Measurements from ENCODE around the gene CBFA2T3.
"Not testable (repeated sequence)": the region's sequence is repeated elsewhere in the genome, so short reads cannot be mapped to it uniquely, and the experiment has no call there.

The CBFA2T3 gene

GRCh38 chr16:89010210-89010925, 33.4 kb upstream of the CBFA2T3 start:
- no peak for DNase-seq (ENCODE audit: low spot score)
- no peak for TF ChIP-seq CTCF (IDR thresholded peaks at IDR 0.05; ENCODE audit: extremely low read depth, missing control alignments)

- TF ChIP-seq CTCF (IDR thresholded peaks at IDR 0.05; ENCODE audit: extremely low read depth, missing control alignments): no peak
- DNase-seq (ENCODE audit: low spot score): no peak
These were observed 32.6 kb upstream of the CBFA2T3 start for GRCh38 chr16:89009343-89010209.

GRCh38 chr16:89008796-89009195, 31.8 kb upstream of the CBFA2T3 start:
- DNase-seq (ENCODE audit: low spot score): not testable (repeated sequence)

- TF ChIP-seq CTCF (IDR thresholded peaks at IDR 0.05; ENCODE audit: extremely low read depth, missing control alignments): no peak
- DNase-seq (ENCODE audit: low spot score): no peak
These were observed 30.6 kb upstream of the CBFA2T3 start for GRCh38 chr16:89007371-89008249.

GRCh38 chr16:89006036-89006752, 29.2 kb upstream of the CBFA2T3 start:
- DNase-seq (ENCODE audit: low spot score): no peak
- TF ChIP-seq CTCF (IDR thresholded peaks at IDR 0.05; ENCODE audit: extremely low read depth, missing control alignments): no peak

- no peak for DNase-seq (ENCODE audit: low spot score)
- no peak for TF ChIP-seq CTCF (IDR thresholded peaks at IDR 0.05; ENCODE audit: extremely low read depth, missing control alignments)
These were observed 28.4 kb upstream of the CBFA2T3 start for GRCh38 chr16:89005201-89006035.

All from GM20000 (cell line).